Measurements from ENCODE around the gene TLCD5.
A peak's percentile ranks its signal among the peaks of the same experiment; 100 is the strongest.

TLCD5 gene

DNA sequence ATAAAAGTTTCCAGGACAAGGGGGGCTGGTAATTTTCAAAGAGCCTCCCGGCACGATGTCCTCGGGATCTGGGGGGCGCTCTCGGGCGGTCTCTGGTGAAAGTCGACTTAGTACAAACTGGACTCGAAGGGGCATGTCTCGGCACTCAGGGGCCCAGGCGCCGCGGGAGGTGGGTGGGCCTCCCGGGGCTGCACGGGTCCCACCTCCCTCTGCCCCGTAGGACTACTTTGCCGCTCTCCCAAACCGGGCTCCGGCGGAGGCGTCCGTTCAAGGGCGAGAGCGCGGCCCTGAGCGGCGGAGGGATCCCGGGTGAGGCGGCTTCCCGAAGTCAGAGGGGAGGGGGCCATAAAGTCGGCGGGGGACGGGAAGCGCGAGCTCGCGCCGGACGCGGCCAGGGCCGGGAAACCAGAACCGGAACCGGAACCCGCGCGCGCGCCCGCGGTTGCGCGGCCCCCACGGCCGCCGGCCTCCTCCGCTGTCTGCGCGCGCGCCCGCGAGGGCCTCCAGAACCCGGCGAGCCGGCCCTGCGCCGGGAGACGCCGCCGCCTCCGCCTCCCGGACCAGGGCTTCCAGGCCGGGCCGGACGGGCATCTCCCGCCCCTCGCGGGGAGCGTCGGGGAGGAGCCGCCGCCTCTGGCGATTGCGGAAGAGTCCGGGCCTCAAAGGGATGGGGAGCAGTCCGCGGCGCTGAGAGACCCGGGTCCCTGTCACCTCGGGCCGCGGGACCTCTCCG is 11.0 kb downstream of the TLCD5 start, which contains the start of gene ARHGEF12:
Gene ARHGEF12 (plus strand): TSS at position 506 of the 733 bp plus-strand sequence. CDS start 831 bp downstream, outside the sequence.
- TF ChIP-seq CTCF (IDR thresholded peaks at IDR 0.05; ENCODE audit: insufficient read depth, low read depth, low read length, missing control alignments) = peak; percentile 38
- peak; percentile 97 for DNase-seq (ENCODE audit: low read depth)
- peak within 1 kb of the TSS; percentile 91 for H3K4me3 ChIP-seq (ENCODE audit: low read depth, low read length)

DNA sequence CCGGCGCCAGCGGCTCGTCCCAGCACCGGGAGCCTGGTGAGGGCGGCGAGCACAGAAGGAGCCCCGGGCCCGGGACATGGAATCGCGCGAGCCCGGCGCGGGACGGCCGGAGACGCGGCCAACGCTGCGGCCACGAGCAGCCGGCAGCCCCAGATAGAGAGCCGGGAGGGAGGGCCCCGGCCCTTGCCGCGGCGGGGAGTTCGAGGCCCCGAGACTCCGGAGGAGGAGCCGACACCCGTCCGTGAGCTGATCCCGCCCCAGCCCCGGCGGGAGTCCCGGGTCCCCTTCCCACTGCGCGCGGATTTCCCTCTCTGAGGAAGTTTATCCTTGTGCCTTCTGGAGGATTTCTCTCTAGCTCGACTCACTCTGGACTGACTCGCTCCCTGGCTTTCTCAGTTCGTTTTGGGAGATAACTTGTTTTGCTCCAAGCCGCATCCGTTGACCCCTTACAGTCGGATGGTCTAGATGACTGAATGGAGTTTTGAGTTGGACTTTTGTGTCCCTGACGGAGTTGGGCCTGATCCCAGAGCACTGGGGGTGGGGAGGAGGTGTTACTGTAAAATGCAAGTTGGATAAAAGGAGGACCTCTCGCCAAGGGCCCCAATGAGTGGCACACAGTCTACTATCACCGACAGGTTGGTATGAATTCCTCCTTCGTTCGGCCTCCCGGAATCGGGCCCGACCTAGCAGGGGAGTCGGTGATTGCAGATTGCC is 11.7 kb downstream of the TLCD5 start:
- peak; percentile 42 for DNase-seq (ENCODE audit: low read depth)
- H3K4me3 ChIP-seq (ENCODE audit: low read depth, low read length) = peak overlapping the region; percentile 91
- TF ChIP-seq CTCF (IDR thresholded peaks at IDR 0.05; ENCODE audit: insufficient read depth, low read depth, low read length, missing control alignments) = no peak

- peak overlapping the region; percentile 91 for H3K4me3 ChIP-seq (ENCODE audit: low read depth, low read length)
- no peak for DNase-seq (ENCODE audit: low read depth)
- TF ChIP-seq CTCF (IDR thresholded peaks at IDR 0.05; ENCODE audit: insufficient read depth, low read depth, low read length, missing control alignments) = no peak
Measured at GRCh38 chr11:120337355-120338106, 12.4 kb downstream of the TLCD5 start.

GRCh38 chr11:120338107-120338933 is 13.2 kb downstream of the TLCD5 start:
- no peak for TF ChIP-seq CTCF (IDR thresholded peaks at IDR 0.05; ENCODE audit: insufficient read depth, low read depth, low read length, missing control alignments)
- peak overlapping the region; percentile 91 for H3K4me3 ChIP-seq (ENCODE audit: low read depth, low read length)
- DNase-seq (ENCODE audit: low read depth) = no peak

DNA sequence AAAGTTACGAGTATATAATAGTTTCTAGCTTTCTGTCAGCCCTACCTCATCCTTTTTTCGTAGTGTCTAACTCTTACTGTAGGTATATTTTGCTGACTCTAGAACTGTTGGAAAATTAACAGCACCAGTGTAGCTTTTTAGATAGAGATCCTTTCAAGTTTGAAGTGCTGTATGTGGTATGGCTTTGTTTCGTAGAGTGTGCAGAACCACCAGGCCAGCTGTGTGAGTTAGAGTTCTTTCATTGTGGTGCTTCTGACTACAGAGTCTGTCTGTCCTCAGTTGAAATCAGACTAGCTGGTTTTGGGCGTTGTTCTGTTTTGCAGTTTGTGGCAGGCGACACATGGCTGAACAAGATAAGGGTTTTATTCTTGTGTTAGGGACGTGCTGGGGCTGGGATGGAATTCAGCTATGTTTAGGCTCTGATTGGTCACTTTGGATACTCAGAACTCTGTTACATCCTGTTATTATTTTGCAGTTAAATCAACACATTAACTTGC is 14.3 kb downstream of the TLCD5 start:
- no peak for TF ChIP-seq CTCF (IDR thresholded peaks at IDR 0.05; ENCODE audit: insufficient read depth, low read depth, low read length, missing control alignments)
- no peak overlapping the region for H3K4me3 ChIP-seq (ENCODE audit: low read depth, low read length)
- DNase-seq (ENCODE audit: low read depth) = no peak

GRCh38 chr11:120340529-120340928 is 15.4 kb downstream of the TLCD5 start:
- no peak for DNase-seq (ENCODE audit: low read depth)
- H3K4me3 ChIP-seq (ENCODE audit: low read depth, low read length) = no peak overlapping the region
- TF ChIP-seq CTCF (IDR thresholded peaks at IDR 0.05; ENCODE audit: insufficient read depth, low read depth, low read length, missing control alignments) = no peak
